GM12872 (cell line): Measurements from ENCODE around the gene MAMSTR.

Source experiments
- CTCF ChIP-seq: IDR thresholded peaks from 3 replicates; pipeline ENCODE4 v1.5.1; 2011; ENCODE audit warnings: low read depth, mild to moderate bottlenecking, low read length, moderate library complexity; ENCODE audit not compliant: insufficient read depth

MAMSTR gene

GRCh38 chr19:48720613-48721296 is 1.2 kb upstream of the MAMSTR start:
- no peak for TF ChIP-seq CTCF

GRCh38 chr19:48720251-48720612 is 707 bp upstream of the MAMSTR start:
- TF ChIP-seq CTCF: no peak

GRCh38 chr19:48718711-48719231 is 754 bp downstream of the MAMSTR start:
- TF ChIP-seq CTCF: no peak

- TF ChIP-seq CTCF: no peak
These were observed 2.8 kb downstream of the MAMSTR start for GRCh38 chr19:48716562-48717291.

- TF ChIP-seq CTCF: no peak
These were observed 3.8 kb downstream of the MAMSTR start for GRCh38 chr19:48715681-48716171.

GRCh38 chr19:48714759-48715675 is 4.5 kb downstream of the MAMSTR start:
- no peak for TF ChIP-seq CTCF
